MM.1S (cell line): ENCODE data around the gene ZNF337.

Experiments
- DNase-seq: peaks from one replicate; pipeline ENCODE4 v3.0.0-alpha.2; 2015
- H2AFZ ChIP-seq: fragments of 300-600 bp; sonication (generic); 2 replicates; pipeline ENCODE4 v1.6.0; 2016; ENCODE audit warnings: antibody characterized with exemption, low read length
- H3F3A ChIP-seq: fragments of 300-600 bp; sonication (generic); 2 replicates; pipeline ENCODE4 v1.6.1; 2016; ENCODE audit warnings: mild to moderate bottlenecking, antibody characterized with exemption, low read length, moderate library complexity, mixed read lengths; ENCODE audit not compliant: insufficient read depth
- H3K27ac ChIP-seq: fragments of 300-600 bp; sonication (generic); 2 replicates; pipeline ENCODE4 v1.5.1; 2016; ENCODE audit warnings: mild to moderate bottlenecking, low read length
- H3K27me3 ChIP-seq: fragments of 300-600 bp; sonication (generic); replicated peaks from 2 replicates; pipeline ENCODE4 v1.6.0; 2016; ENCODE audit warnings: low read length; ENCODE audit not compliant: insufficient read depth
- H3K36me3 ChIP-seq: fragments of 300-600 bp; sonication (generic); replicated peaks from 2 replicates; pipeline ENCODE4 v1.6.1; 2016; ENCODE audit warnings: mild to moderate bottlenecking, low read length, mixed read lengths; ENCODE audit not compliant: insufficient read depth
- H3K4me1 ChIP-seq: fragments of 300-600 bp; sonication (generic); 2 replicates; pipeline ENCODE4 v1.6.1; 2016; ENCODE audit warnings: low read length, mixed read lengths
- H3K4me2 ChIP-seq: fragments of 300-600 bp; sonication (generic); 2 replicates; pipeline ENCODE4 v1.6.0; 2016; ENCODE audit warnings: low read depth, low read length
- H3K4me3 ChIP-seq: fragments of 300-600 bp; sonication (generic); 2 replicates; pipeline ENCODE4 v1.5.1; 2016; ENCODE audit warnings: low read length, mixed read lengths
- H3K79me2 ChIP-seq: fragments of 300-600 bp; sonication (generic); 2 replicates; pipeline ENCODE4 v1.6.1; 2016; ENCODE audit warnings: mixed run types, low read length, mixed read lengths
- H3K9ac ChIP-seq: fragments of 300-600 bp; sonication (generic); 2 replicates; pipeline ENCODE4 v1.6.1; 2016; ENCODE audit warnings: low read length, mixed read lengths
- H3K9me2 ChIP-seq: fragments of 300-600 bp; sonication (generic); replicated peaks from 2 replicates; pipeline ENCODE4 v1.6.1; 2016; ENCODE audit warnings: mild to moderate bottlenecking, low read length, mixed read lengths; ENCODE audit not compliant: insufficient read depth
- H3K9me3 ChIP-seq: fragments of 300-600 bp; sonication (generic); replicated peaks from 2 replicates; pipeline ENCODE4 v1.6.1; 2016; ENCODE audit warnings: mild to moderate bottlenecking, low read length, mixed read lengths; ENCODE audit not compliant: insufficient read depth
- H4K20me1 ChIP-seq: fragments of 300-600 bp; sonication (generic); 2 replicates; pipeline ENCODE4 v1.6.1; 2016; ENCODE audit warnings: mild to moderate bottlenecking, low read length, moderate library complexity, mixed read lengths; ENCODE audit not compliant: insufficient read depth
- CTCF ChIP-seq: fragments of 300-600 bp; sonication (generic); IDR thresholded peaks from 2 replicates; pipeline ENCODE4 v1.5.1; 2016; ENCODE audit warnings: antibody characterized with exemption, low read length, mixed read lengths
- EZH2 ChIP-seq: fragments of 300-600 bp; sonication (generic); optimal IDR thresholded peaks from 2 replicates; pipeline ENCODE3; 2017; ENCODE audit warnings: low read depth, mild to moderate bottlenecking, antibody characterized with exemption, low read length, mixed read lengths
- EZH2phosphoT487 ChIP-seq: fragments of 300-600 bp; sonication (generic); IDR thresholded peaks from 2 replicates; pipeline ENCODE4 v1.6.1; 2018; ENCODE audit warnings: antibody characterized with exemption, low read length

ZNF337 gene

GRCh38 chr20:25676164-25676809, 20.4 kb downstream of the ZNF337 start:
- no peaks in the 10 kb centered on the region for H3K4me1 ChIP-seq
- no peaks in the 10 kb centered on the region for H3K79me2 ChIP-seq
- H3K9me3 ChIP-seq = no peaks in the 10 kb centered on the region
- DNase-seq = no peak
- no peak overlapping the region for H2AFZ ChIP-seq
- no peaks in the 10 kb centered on the region for H3F3A ChIP-seq
- no peak overlapping the region for H3K4me3 ChIP-seq
- TF ChIP-seq EZH2phosphoT487 (no peak), CTCF (no peak), EZH2 (no peak)
- no peaks in the 10 kb centered on the region for H3K9me2 ChIP-seq
- H3K27ac ChIP-seq = no peak overlapping the region
- no peak overlapping the region for H3K9ac ChIP-seq
- H3K36me3 ChIP-seq = peaks cover 12% of the 10 kb centered on the region; the same call in 1 of the 2 replicates
- no peaks in the 10 kb centered on the region for H3K27me3 ChIP-seq
- no peak overlapping the region for H3K4me2 ChIP-seq
- no peaks in the 10 kb centered on the region for H4K20me1 ChIP-seq

GRCh38 chr20:25675161-25675560, 21.5 kb downstream of the ZNF337 start:
- H3K4me2 ChIP-seq = no peak overlapping the region
- no peak overlapping the region for H3K4me3 ChIP-seq
- no peaks in the 10 kb centered on the region for H3K4me1 ChIP-seq
- H3K9me2 ChIP-seq = no peaks in the 10 kb centered on the region
- no peak overlapping the region for H2AFZ ChIP-seq
- peaks cover 12% of the 10 kb centered on the region; the same call in 1 of the 2 replicates for H3K36me3 ChIP-seq
- H3K9me3 ChIP-seq = no peaks in the 10 kb centered on the region
- DNase-seq = no peak
- H3K27ac ChIP-seq = no peak overlapping the region
- H4K20me1 ChIP-seq = no peaks in the 10 kb centered on the region
- H3F3A ChIP-seq = no peaks in the 10 kb centered on the region
- no peaks in the 10 kb centered on the region for H3K79me2 ChIP-seq
- no peak overlapping the region for H3K9ac ChIP-seq
- no peaks in the 10 kb centered on the region for H3K27me3 ChIP-seq
- no peak for TF ChIP-seq EZH2phosphoT487
- no peak for TF ChIP-seq EZH2
- TF ChIP-seq CTCF = no peak

- Histone ChIP-seq H3K9me2 (no peaks in the 10 kb centered on the region), H3K4me1 (no peaks in the 10 kb centered on the region), H3K79me2 (no peaks in the 10 kb centered on the region), H4K20me1 (no peaks in the 10 kb centered on the region), H3K4me3 (no peak overlapping the region), H3K9ac (no peak overlapping the region), H3F3A (no peaks in the 10 kb centered on the region), H3K36me3 (peaks cover 7% of the 10 kb centered on the region; the same call in 1 of the 2 replicates), H3K9me3 (no peaks in the 10 kb centered on the region), H3K27ac (no peak overlapping the region), H3K4me2 (no peak overlapping the region), H2AFZ (no peak overlapping the region), H3K27me3 (no peaks in the 10 kb centered on the region)
- DNase-seq = no peak
- TF ChIP-seq EZH2 (no peak), CTCF (no peak), EZH2phosphoT487 (no peak)
Measured at GRCh38 chr20:25672659-25673235, 23.9 kb downstream of the ZNF337 start.
